GM12878 (cell line): Measurements from ENCODE around the gene OR7G3. TPM values are rescaled to one million over a fixed set of nuclear protein-coding genes. Genes with fewer than 3 reads are reported as not detected.

ENCODE experiments used
- ATAC-seq: fragments of 200-7000 bp; cut with Tn5 transposase; 3 replicates; pipeline ENCODE4 v1.9.1; 2020; ENCODE audit warnings: mild to moderate bottlenecking, moderate library complexity
- BruUV-seq: library from RNA; stranded (reverse); fragments of 400-500 nt; replicated peaks from 2 replicates; lab custom pipeline; 2021; lab: Mats Ljungman, UMichigan
- CTCF ChIA-PET: fragments of 300-600 bp; sonication (Branson Sonifier 250); formaldehyde crosslinking; extraction: SDS; loops from one replicate; lab custom pipeline; 2021; ENCODE audit warnings: inconsistent platforms; lab: Yijun Ruan, JAX
- POLR2A ChIA-PET: fragments of 350-600 bp; formaldehyde crosslinking; extraction: SDS; loops from one replicate; lab custom pipeline; 2021; ENCODE audit warnings: inconsistent platforms; lab: Charles Lee
- RAD21 ChIA-PET: fragments of 300-600 bp; sonication (Branson Sonifier 250); formaldehyde crosslinking; loops from one replicate; lab custom pipeline; 2023; ENCODE audit warnings: antibody characterized with exemption; ENCODE audit not compliant: unreplicated experiment; lab: Charles Lee
- SMC1A ChIA-PET: fragments of 300-600 bp; sonication (Branson Sonifier 250); formaldehyde crosslinking; loops from one replicate; lab custom pipeline; 2023; ENCODE audit not compliant: unreplicated experiment, uncharacterized antibody; lab: Charles Lee
- DNase-seq: peaks from one replicate; pipeline ENCODE4 v3.0.0-alpha.2; 2011; ENCODE audit warnings: low read depth, low spot score
- FAIRE-seq: peaks from 3 replicates; lab custom pipeline; 2011; peaks lifted over from hg19 to GRCh38; lab: Jason Lieb, UNC
- H2AFZ ChIP-seq: 2 replicates; pipeline ENCODE4 v1.6.0; 2011; ENCODE audit warnings: low read depth, low read length, control low read depth; ENCODE audit not compliant: control insufficient read depth
- H3K27ac ChIP-seq: 2 replicates; pipeline ENCODE4 v1.5.1; 2011; ENCODE audit warnings: control low read depth; ENCODE audit not compliant: control insufficient read depth, insufficient read depth
- H3K27me3 ChIP-seq, 2 experiments: replicated peaks in 1 of 2; 2 replicates each; pipeline versions ENCODE4 v1.6.0 to v1.6.1; 2011; ENCODE audit warnings: low read length in 1 of 2; ENCODE audit not compliant: control insufficient read depth in 2 of 2, insufficient read depth in 2 of 2
- H3K36me3 ChIP-seq, 2 experiments: 2 replicates each; pipeline ENCODE4 v1.5.1; 2011; ENCODE audit warnings: low read length in 1 of 2; ENCODE audit not compliant: control insufficient read depth in 2 of 2, insufficient read depth in 2 of 2
- H3K4me1 ChIP-seq: 2 replicates; pipeline ENCODE4 v1.6.1; 2011; ENCODE audit warnings: mild to moderate bottlenecking, low read length, moderate library complexity, mixed read lengths; ENCODE audit not compliant: control insufficient read depth, insufficient read depth
- H3K4me2 ChIP-seq: 2 replicates; pipeline ENCODE4 v1.6.0; 2011; ENCODE audit warnings: control low read depth; ENCODE audit not compliant: control insufficient read depth, insufficient read depth
- H3K4me3 ChIP-seq: fragments of 200-600 bp; sonication (generic); 2 replicates; pipeline ENCODE4 v1.5.1; 2016
- H3K79me2 ChIP-seq: 2 replicates; pipeline ENCODE4 v1.6.0; 2011; ENCODE audit warnings: low read length; ENCODE audit not compliant: control insufficient read depth, insufficient read depth
- H3K9ac ChIP-seq: 2 replicates; pipeline ENCODE4 v1.8.0; 2011; ENCODE audit warnings: low read length, control low read depth, mixed read lengths; ENCODE audit not compliant: control insufficient read depth, insufficient read depth
- H3K9me3 ChIP-seq: replicated peaks from 3 replicates; pipeline ENCODE4 v1.5.1; 2011; ENCODE audit warnings: mild to moderate bottlenecking, low read length; ENCODE audit not compliant: control insufficient read depth, insufficient read depth
- H4K20me1 ChIP-seq: 2 replicates; pipeline ENCODE4 v1.6.0; 2011; ENCODE audit not compliant: control insufficient read depth, insufficient read depth
- CBFB ChIP-seq: IDR thresholded peaks from 2 replicates; pipeline ENCODE4 v1.6.1; 2016; ENCODE audit warnings: antibody characterized with exemption, low read depth
- EED ChIP-seq: sonication (generic); IDR thresholded peaks from 2 replicates; pipeline ENCODE4 v1.6.1; 2016; ENCODE audit warnings: antibody characterized with exemption, low read depth
- IKZF1 ChIP-seq: fragments of 450-650 bp; conservative IDR thresholded peaks from 2 replicates; pipeline ENCODE4 v1.6.1; 2017; ENCODE audit warnings: antibody characterized with exemption, mild to moderate bottlenecking
- IKZF2 ChIP-seq, 2 experiments: fragments of 450-650 bp; IDR thresholded peaks; 2 replicates each; pipeline ENCODE4 v1.6.1; 2017; ENCODE audit warnings: mild to moderate bottlenecking in 2 of 2, moderate library complexity in 2 of 2
- NFYA ChIP-seq: IDR thresholded peaks from 2 replicates; pipeline ENCODE4 v1.6.1; 2011; ENCODE audit warnings: low read depth, mild to moderate bottlenecking, low read length, improper control_type of control experiment, borderline replicate concordance
- RAD21 ChIP-seq: IDR thresholded peaks from 2 replicates; pipeline ENCODE4 v1.6.1; 2011; ENCODE audit warnings: mild to moderate bottlenecking, low read depth, low read length, moderate library complexity; ENCODE audit not compliant: insufficient read depth
- REST ChIP-seq: IDR thresholded peaks from 2 replicates; pipeline ENCODE4 v1.6.1; 2012; ENCODE audit warnings: mild to moderate bottlenecking, low read depth, low read length
- RUNX3 ChIP-seq: IDR thresholded peaks from 2 replicates; pipeline ENCODE4 v1.6.1; 2012; ENCODE audit warnings: low read length, inconsistent platforms
- SPI1 ChIP-seq: IDR thresholded peaks from 2 replicates; pipeline ENCODE4 v1.6.1; 2011; ENCODE audit warnings: low read depth, mild to moderate bottlenecking, low read length, moderate library complexity, borderline replicate concordance; ENCODE audit not compliant: insufficient read depth
- WGBS: methylation state at CpG from one replicate; pipeline ENCODE4 v1.1.6; 2016; ENCODE audit warnings: low lambda C conversion rate; ENCODE audit not compliant: insufficient replicate concordance, insufficient coverage; ENCODE audit errors: missing lambda C conversion rate; 5-methylcytosine and 5-hydroxymethylcytosine counted together
- in situ Hi-C: fragments of 300-500 bp; cut with MboI; formaldehyde crosslinking; loops from 9 replicates; pipeline ENCODE4 v1.14.3; 2018; ENCODE audit warnings: mixed read lengths
- intact Hi-C: fragments of 100-400 bp; cut with micrococcal nuclease; formaldehyde crosslinking; loops from one replicate; pipeline ENCODE4 v1.14.2; 2022; ENCODE audit not compliant: unreplicated experiment
- polyA plus RNA-seq, 11 experiments: library from polyadenylated mRNA; depleted of rRNA in 4 of 11; unstranded in 6 of 11; stranded (reverse) in 5 of 11; fragments of >200 nt; fragmentation: Nextera tagmentation in 4 of 11; fragmentation: Illumina TruSeq in 1 of 11; extraction: Ambion mirVana in 4 of 11; extraction: Trizol in 1 of 11; gene quantifications; 1 replicate in 1 of 11; 2 replicates in 10 of 11; pipeline versions ENCODE4 v1.2.1 to v1.2.3, GENCODE V29; 2011 to 2016; ENCODE audit warnings: inconsistent platforms in 2 of 11, missing spikeins in 2 of 11, low read depth in 1 of 11
- total RNA-seq, 4 experiments: library from RNA; depleted of rRNA in 3 of 4; stranded (reverse); fragments of >200 nt in 3 of 4; fragmentation: Illumina TruSeq in 1 of 4; extraction: Trizol in 1 of 4; gene quantifications; 2 replicates each; pipeline versions ENCODE4 v1.2.1 to v1.2.3, GENCODE V29; 2013 to 2021
- TF ChIP-seq, protein P1 (sequence below): fragments of 450-650 bp; IDR thresholded peaks from 2 replicates; pipeline ENCODE4 v1.6.1; 2016; ENCODE audit warnings: mild to moderate bottlenecking, moderate library complexity, borderline replicate concordance

The OR7G3 gene
- total and polyA plus RNA-seq, 10 of the 15 experiments (the other 5 are each of a cell fraction or from before 2014, with no cell fraction given) = not detected

DNA sequence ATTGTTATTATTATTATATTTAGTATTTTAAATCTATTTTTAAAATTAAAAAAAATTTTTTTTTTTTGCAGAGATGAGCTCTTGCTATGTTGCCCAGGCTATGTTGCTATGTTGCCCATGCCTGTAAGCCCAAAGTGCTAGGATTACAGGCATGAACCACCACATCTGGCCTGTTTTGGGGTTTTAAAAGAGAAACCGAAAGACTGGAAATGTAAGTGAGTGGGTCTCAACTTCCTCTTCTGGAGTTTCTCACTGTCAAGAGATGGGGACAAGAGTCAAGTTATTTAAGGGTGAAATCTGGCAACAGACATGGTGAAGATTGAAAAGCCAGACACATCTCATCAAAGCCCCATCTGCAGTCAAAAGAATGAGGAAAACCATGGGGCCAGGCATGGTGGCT lies 4.2 kb upstream of the OR7G3 start:
- H3K27ac ChIP-seq = no peak overlapping the region
- H3K36me3 ChIP-seq = no peaks in the 10 kb centered on the region
- in situ Hi-C loops = loop anchor here (10.0 to 25.0 kb wide), 3 partner anchors 494 to 1106 kb away; partner anchors contain the start of genes S1PR2 and ZNF561
- 50% methylated on average over 1 of the region's 1 CpG for WGBS
- H3K4me2 ChIP-seq = no peak overlapping the region
- BruUV-seq = no TSS peak
- no peak overlapping the region for H2AFZ ChIP-seq
- intact Hi-C loops = loop anchor here (10.0 kb wide), 1 partner anchor 174 kb away; the partner anchor contains the start of gene ZNF699
- no peaks in the 10 kb centered on the region for H3K79me2 ChIP-seq
- ChIA-PET SMC1A (no interaction called here), RAD21 (interaction anchor here (0.6 kb wide), 1 partner anchor 146 kb away, joined by 3 read pairs; no protein-coding TSS in a partner anchor)
- no peaks in the 10 kb centered on the region for H3K27me3 ChIP-seq
- H3K9ac ChIP-seq = no peak overlapping the region
- no peaks in the 10 kb centered on the region; the same call in 2 of the 3 replicates for H3K9me3 ChIP-seq
- H4K20me1 ChIP-seq = no peaks in the 10 kb centered on the region
- FAIRE-seq = no peak
- ATAC-seq = no peak
- no peak overlapping the region for H3K4me3 ChIP-seq
- DNase-seq = no peak
- TF ChIP-seq EED (peak; percentile 48; the same call in 1 of the 2 replicates), CBFB (no peak), NFYA (no peak), SPI1 (0 out of 2 replicates have a peak, but pooled peaks have one; percentile 32), IKZF1 (peak; percentile 58), REST (no peak), RUNX3 (peak; percentile 58), RAD21 (no peak), IKZF2 (IDR thresholded peaks at IDR 0.05) (peak; percentile 48 to 53; a peak in 2 of 4 replicates)
- TF ChIP-seq, protein P1, sequence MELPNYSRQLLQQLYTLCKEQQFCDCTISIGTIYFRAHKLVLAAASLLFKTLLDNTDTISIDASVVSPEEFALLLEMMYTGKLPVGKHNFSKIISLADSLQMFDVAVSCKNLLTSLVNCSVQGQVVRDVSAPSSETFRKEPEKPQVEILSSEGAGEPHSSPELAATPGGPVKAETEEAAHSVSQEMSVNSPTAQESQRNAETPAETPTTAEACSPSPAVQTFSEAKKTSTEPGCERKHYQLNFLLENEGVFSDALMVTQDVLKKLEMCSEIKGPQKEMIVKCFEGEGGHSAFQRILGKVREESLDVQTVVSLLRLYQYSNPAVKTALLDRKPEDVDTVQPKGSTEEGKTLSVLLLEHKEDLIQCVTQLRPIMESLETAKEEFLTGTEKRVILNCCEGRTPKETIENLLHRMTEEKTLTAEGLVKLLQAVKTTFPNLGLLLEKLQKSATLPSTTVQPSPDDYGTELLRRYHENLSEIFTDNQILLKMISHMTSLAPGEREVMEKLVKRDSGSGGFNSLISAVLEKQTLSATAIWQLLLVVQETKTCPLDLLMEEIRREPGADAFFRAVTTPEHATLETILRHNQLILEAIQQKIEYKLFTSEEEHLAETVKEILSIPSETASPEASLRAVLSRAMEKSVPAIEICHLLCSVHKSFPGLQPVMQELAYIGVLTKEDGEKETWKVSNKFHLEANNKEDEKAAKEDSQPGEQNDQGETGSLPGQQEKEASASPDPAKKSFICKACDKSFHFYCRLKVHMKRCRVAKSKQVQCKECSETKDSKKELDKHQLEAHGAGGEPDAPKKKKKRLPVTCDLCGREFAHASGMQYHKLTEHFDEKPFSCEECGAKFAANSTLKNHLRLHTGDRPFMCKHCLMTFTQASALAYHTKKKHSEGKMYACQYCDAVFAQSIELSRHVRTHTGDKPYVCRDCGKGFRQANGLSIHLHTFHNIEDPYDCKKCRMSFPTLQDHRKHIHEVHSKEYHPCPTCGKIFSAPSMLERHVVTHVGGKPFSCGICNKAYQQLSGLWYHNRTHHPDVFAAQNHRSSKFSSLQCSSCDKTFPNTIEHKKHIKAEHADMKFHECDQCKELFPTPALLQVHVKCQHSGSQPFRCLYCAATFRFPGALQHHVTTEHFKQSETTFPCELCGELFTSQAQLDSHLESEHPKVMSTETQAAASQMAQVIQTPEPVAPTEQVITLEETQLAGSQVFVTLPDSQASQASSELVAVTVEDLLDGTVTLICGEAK = no peak
- TF ChIP-seq, all 136 proteins: peak for 5
- H3K4me1 ChIP-seq = no peaks in the 10 kb centered on the region
- ChIA-PET POLR2A (no interaction called here), CTCF (no interaction called here)
